Breast epithelium (tissue), 3 donors: ENCODE data around the gene CCDC127.

Experiments
- CTCF ChIP-seq, 3 donors: fragments of 450-650 bp; IDR thresholded peaks; one replicate each; pipeline ENCODE4 v1.5.1; 2016 to 2017; ENCODE audit warnings: antibody characterized with exemption in 3 of 3, mild to moderate bottlenecking in 3 of 3, moderate library complexity in 3 of 3
- POLR2A ChIP-seq: fragments of 450-650 bp; IDR thresholded peaks from one replicate; pipeline ENCODE4 v1.6.1; 2016; ENCODE audit warnings: antibody characterized with exemption, mild to moderate bottlenecking, moderate library complexity
- POLR2AphosphoS5 ChIP-seq, 3 donors: sonication (generic); formaldehyde crosslinking; IDR thresholded peaks; one replicate each; pipeline ENCODE4 v1.6.1; 2017; ENCODE audit warnings: antibody characterized with exemption in 3 of 3

GRCh38 chr5:199950-200645 lies 17.9 kb downstream of the CCDC127 start:
- TF ChIP-seq POLR2AphosphoS5 (IDR thresholded peaks at IDR 0.05) (no peak), POLR2A (no peak), CTCF (IDR thresholded peaks at IDR 0.05) (no peak)
